ENCODE measurements around the gene CHAF1A. TPM values are rescaled to one million over a fixed set of nuclear protein-coding genes. Genes with fewer than 3 reads are reported as not detected.

Gene CHAF1A
- total and polyA plus RNA-seq, 2 of the 8 experiments (the other 6 are each of a cell fraction or from before 2014, with no cell fraction given) = 122 to 147 TPM

DNA sequence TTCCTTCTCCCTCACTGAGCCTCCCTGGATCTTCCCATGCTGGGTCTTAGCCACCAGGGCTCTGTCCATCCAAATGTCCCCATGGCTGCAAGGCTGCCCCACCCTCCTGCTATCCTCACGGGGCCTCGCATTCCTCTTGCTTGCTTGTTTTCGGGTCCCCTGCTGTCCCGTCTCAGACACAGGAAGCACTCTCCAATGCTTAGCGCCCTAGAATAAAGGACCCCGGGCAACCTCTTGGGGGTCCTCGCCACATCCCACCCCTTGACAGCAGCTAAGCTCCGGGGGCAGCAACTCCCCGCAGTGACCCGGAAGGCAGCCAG, 25.8 kb upstream of the CHAF1A start:
- Histone ChIP-seq H2BK5ac (ENCODE audit: low read depth, low read length) (0 out of 2 replicates have a peak overlapping the region, but pooled peaks have one; percentile 28), H3K56ac (replicated peaks; ENCODE audit: insufficient read length, low read depth, low read length) (no peak overlapping the region), H3K27ac (ENCODE audit: low read depth, low read length) (no peak overlapping the region; the same call in 1 of the 2 replicates), H3K79me1 (ENCODE audit: low read depth, low read length) (peaks cover 17% of the 10 kb centered on the region), H2BK120ac (replicated peaks; ENCODE audit: low read depth, low read length) (no peak overlapping the region), H4K91ac (replicated peaks; ENCODE audit: insufficient read length, low read length) (peak overlapping the region; percentile 34), H2BK12ac (ENCODE audit: low read depth, low read length) (no peak overlapping the region), H3K18ac (ENCODE audit: extremely low read depth, low read length) (no peak overlapping the region), H3K4me3 (ENCODE audit: extremely low read depth in 1 of 4, insufficient read depth in 2 of 4, low read depth in 3 of 4, low read length in 4 of 4) (no peak overlapping the region), H3K4me1 (replicated peaks in 1 of 4; ENCODE audit: control insufficient read depth in 3 of 4, insufficient read depth in 4 of 4, low read length in 3 of 4) (peaks cover 5 to 43% (median 35%) of the 10 kb centered on the region in 4 experiments), H3K79me2 (ENCODE audit: control insufficient read depth in 1 of 2, insufficient read depth in 2 of 2, low read length in 2 of 2) (peaks cover 0 to 44% of the 10 kb centered on the region in 2 experiments; a peak in 1 of 4 replicates), H4K20me1 (replicated peaks in 1 of 2; ENCODE audit: control insufficient read depth in 1 of 2, insufficient read depth in 2 of 2, low read length in 2 of 2) (peaks cover 16 to 42% of the 10 kb centered on the region in 2 experiments), H3K9me3 (ENCODE audit: insufficient read depth in 2 of 2, low read depth in 1 of 2, low read length in 1 of 2) (no peaks in the 10 kb centered on the region), H2BK15ac (ENCODE audit: low read length) (no peak overlapping the region), H3K23ac (ENCODE audit: insufficient read length) (no peak overlapping the region), H3K4me2 (ENCODE audit: insufficient read depth in 1 of 2, low read depth in 2 of 2, low read length in 2 of 2) (no peak overlapping the region), H3K27me3 (replicated peaks in 1 of 4; ENCODE audit: control insufficient read depth in 3 of 4, extremely low read depth in 1 of 4, insufficient read depth in 3 of 4, low read length in 3 of 4) (no peaks in the 10 kb centered on the region), H3K9ac (replicated peaks in 1 of 4; ENCODE audit: extremely low read depth in 1 of 4, low read depth in 3 of 4, low read length in 3 of 4) (no peak overlapping the region), H4K8ac (ENCODE audit: extremely low read depth, insufficient read depth, low read length) (peak overlapping the region; percentile 82), H2AFZ (ENCODE audit: low read length) (no peak overlapping the region), H4K5ac (ENCODE audit: insufficient read length, low read depth, low read length) (no peak overlapping the region), H2AK5ac (ENCODE audit: low read depth, low read length) (peak overlapping the region; percentile 9; the same call in 1 of the 2 replicates), H3K4ac (replicated peaks; ENCODE audit: insufficient read length, low read depth, low read length) (no peak overlapping the region), H3K36me3 (ENCODE audit: control insufficient read depth in 2 of 4, insufficient read depth in 4 of 4, low read length in 3 of 4) (no peaks in the 10 kb centered on the region), H3K23me2 (ENCODE audit: low read depth, low read length) (no peaks in the 10 kb centered on the region), H3K14ac (ENCODE audit: insufficient read length) (no peak overlapping the region), H2BK20ac (ENCODE audit: low read length) (no peak overlapping the region)
- WGBS, 2 experiments (ENCODE audit: extremely low coverage in 1 of 2, insufficient coverage in 1 of 2, insufficient read length in 1 of 2, insufficient replicate concordance in 2 of 2, low coverage in 1 of 2, low lambda C conversion rate in 2 of 2, missing lambda C conversion rate in 1 of 2) = 82% methylated on average over 8 of the region's 10 CpGs; no CpG with 5 or more reads in 1 of the 2 experiments
- no peak for FAIRE-seq
- ChIA-PET POLR2A (ENCODE audit: partially characterized antibody) (interaction anchor here (1.0 to 5.8 kb wide), 11 partner anchors 8 to 49 kb away, joined by 3 to 63 read pairs (median 6); partner anchors contain the start of gene MPND), CTCF (ENCODE audit: partially characterized antibody) (interaction anchor here (0.7 to 6.3 kb wide), 11 partner anchors 8 to 237 kb away, joined by 3 to 72 read pairs (median 6); partner anchors contain the start of genes CHAF1A and SH3GL1)
- DNase-seq (ENCODE audit: low read depth in 1 of 2, low spot score in 2 of 2) = no peak
- TF ChIP-seq MAFK (IDR thresholded peaks at IDR 0.05; ENCODE audit: low read depth, low read length) (no peak), POLR2AphosphoS5 (IDR thresholded peaks at IDR 0.05; ENCODE audit: low read depth, low read length) (no peak), TAF7 (optimal IDR thresholded peaks at IDR 0.05; ENCODE audit: borderline replicate concordance, low read depth, low read length) (no peak)
